HG03571 (cell line): ENCODE measurements around the gene VBP1.
"Not testable (repeated sequence)": the region's sequence is repeated elsewhere in the genome, so short reads cannot be mapped to it uniquely, and the experiment has no call there.

Source experiments
- ATAC-seq: cut with Tn5 transposase; IDR thresholded peaks from one replicate; pipeline ENCODE4 v1.9.1; 2021; ENCODE audit not compliant: unreplicated experiment

VBP1 gene

GRCh38 chrX:155216179-155216939 is at the start of gene VBP1:
Gene VBP1, plus strand, starts transcription at chrX:155216460. Its CDS starts 23 bp downstream, at chrX:155216483.
- ATAC-seq, result peak; percentile 96

GRCh38 chrX:155169881-155170280 is 46.4 kb upstream of the VBP1 start:
- ATAC-seq, result no peak

- ATAC-seq, result no peak
Measured at GRCh38 chrX:155179346-155179997, 36.8 kb upstream of the VBP1 start.

GRCh38 chrX:155188786-155189185 is 27.5 kb upstream of the VBP1 start:
- no peak for ATAC-seq

GRCh38 chrX:155211208-155211607 is 5.1 kb upstream of the VBP1 start:
- ATAC-seq, result no peak

GRCh38 chrX:155213731-155214130 is 2.5 kb upstream of the VBP1 start:
- ATAC-seq, result no peak

- ATAC-seq, result peak; percentile 36
Measured at GRCh38 chrX:155215443-155216178, 649 bp upstream of the VBP1 start.

GRCh38 chrX:155216940-155217440 is 730 bp downstream of the VBP1 start:
- ATAC-seq, result no peak

- no peak for ATAC-seq
Measured at GRCh38 chrX:155218777-155219176, 2.5 kb downstream of the VBP1 start.

- no peak for ATAC-seq
Measured at GRCh38 chrX:155221351-155221750, 5.1 kb downstream of the VBP1 start.

- ATAC-seq, result not testable (repeated sequence)
Measured at GRCh38 chrX:155223746-155224145, 7.5 kb downstream of the VBP1 start.

- ATAC-seq, result no peak
Measured at GRCh38 chrX:155225774-155226173, 9.5 kb downstream of the VBP1 start.

GRCh38 chrX:155231163-155231562 is 14.9 kb downstream of the VBP1 start:
- peak; percentile 70 for ATAC-seq

GRCh38 chrX:155235891-155236290 is 19.6 kb downstream of the VBP1 start:
- no peak for ATAC-seq

- no peak for ATAC-seq
Measured at GRCh38 chrX:155237719-155238118, 21.5 kb downstream of the VBP1 start.

- no peak for ATAC-seq
Measured at GRCh38 chrX:155242300-155242699, 26.0 kb downstream of the VBP1 start.

GRCh38 chrX:155246748-155247147 is 30.5 kb downstream of the VBP1 start:
- ATAC-seq, result no peak

GRCh38 chrX:155247497-155247896 is 31.2 kb downstream of the VBP1 start:
- ATAC-seq, result no peak

- no peak for ATAC-seq
Measured at GRCh38 chrX:155251391-155251790, 35.1 kb downstream of the VBP1 start.

- no peak for ATAC-seq
Measured at GRCh38 chrX:155259752-155260151, 43.5 kb downstream of the VBP1 start.

GRCh38 chrX:155262970-155263754 is 46.9 kb downstream of the VBP1 start:
- no peak for ATAC-seq
